Smooth muscle cell (in vitro differentiated cells): ENCODE data around the gene NEK5. TPM values are rescaled to one million over a fixed set of nuclear protein-coding genes. Genes with fewer than 3 reads are reported as not detected.
A peak's percentile ranks its signal among the peaks of the same experiment; 100 is the strongest.

ENCODE experiments used
- DNase-seq: peaks from one replicate; lab custom pipeline; 2025; ENCODE audit not compliant: unreplicated experiment; lab: John Stamatoyannopoulos, UW
- H2AFZ ChIP-seq: fragments of 200-600 bp; sonication (generic); 2 replicates; pipeline ENCODE4 v1.6.0; 2016; ENCODE audit warnings: antibody characterized with exemption, low read depth, mild to moderate bottlenecking
- H3F3A ChIP-seq: fragments of 200-600 bp; sonication (generic); 2 replicates; pipeline ENCODE4 v1.6.0; 2017; ENCODE audit warnings: antibody characterized with exemption, low read depth
- H3K27ac ChIP-seq: fragments of 200-600 bp; sonication (generic); 2 replicates; pipeline ENCODE4 v1.5.1; 2016; ENCODE audit warnings: low read depth, mild to moderate bottlenecking
- H3K27me3 ChIP-seq: fragments of 200-600 bp; sonication (generic); 2 replicates; pipeline ENCODE4 v1.6.1; 2016; ENCODE audit warnings: low read depth, mild to moderate bottlenecking
- H3K36me3 ChIP-seq: fragments of 200-600 bp; sonication (generic); 2 replicates; pipeline ENCODE4 v1.5.1; 2016; ENCODE audit warnings: low read depth
- H3K4me1 ChIP-seq: fragments of 200-600 bp; sonication (generic); 2 replicates; pipeline ENCODE4 v1.5.1; 2016; ENCODE audit warnings: low read depth
- H3K4me2 ChIP-seq: fragments of 200-600 bp; sonication (generic); 2 replicates; pipeline ENCODE4 v1.6.0; 2016; ENCODE audit warnings: mild to moderate bottlenecking
- H3K4me3 ChIP-seq: fragments of 200-600 bp; sonication (generic); 2 replicates; pipeline ENCODE4 v1.5.1; 2016; ENCODE audit warnings: mild to moderate bottlenecking
- H3K79me2 ChIP-seq: fragments of 200-600 bp; sonication (generic); 2 replicates; pipeline ENCODE4 v1.6.0; 2016; ENCODE audit warnings: low read depth, mild to moderate bottlenecking
- H3K9ac ChIP-seq: fragments of 200-600 bp; sonication (generic); 2 replicates; pipeline ENCODE4 v1.6.0; 2016; ENCODE audit warnings: low read depth
- H3K9me3 ChIP-seq: fragments of 200-600 bp; sonication (generic); replicated peaks from 2 replicates; pipeline ENCODE4 v1.5.1; 2016; ENCODE audit warnings: low read depth
- H4K20me1 ChIP-seq: fragments of 200-600 bp; sonication (generic); 2 replicates; pipeline ENCODE4 v1.6.0; 2016; ENCODE audit warnings: low read depth
- CTCF ChIP-seq: fragments of 200-600 bp; sonication (generic); IDR thresholded peaks from 2 replicates; pipeline ENCODE4 v1.5.1; 2017; ENCODE audit warnings: borderline replicate concordance, mild to moderate bottlenecking, antibody characterized with exemption; ENCODE audit not compliant: insufficient read depth, poor library complexity, severe bottlenecking
- WGBS: methylation state at CpG from one replicate; pipeline ENCODE4 v1.1.7; 2016; ENCODE audit warnings: low lambda C conversion rate; 5-methylcytosine and 5-hydroxymethylcytosine counted together
- polyA plus RNA-seq: library from polyadenylated mRNA; unstranded; fragments of >200 nt; fragmentation: Nextera tagmentation; extraction: Ambion mirVana; gene quantifications from 2 replicates; pipeline ENCODE4 v1.2.1, GENCODE V29; 2016
- total RNA-seq: library from RNA; depleted of rRNA; stranded (reverse); fragments of >200 nt; gene quantifications from 2 replicates; pipeline ENCODE4 v1.2.3, GENCODE V29; 2014

Gene NEK5
- total and polyA plus RNA-seq, 2 experiments from 2014 or later = 0.04 to 0.29 TPM

- 55% methylated on average over 3 of the region's 3 CpGs for WGBS
- TF ChIP-seq CTCF = no peak
- Histone ChIP-seq H3K4me2 (no peak overlapping the region), H3K79me2 (no peaks in the 10 kb centered on the region), H3K4me3 (no peak overlapping the region), H3K9me3 (no peaks in the 10 kb centered on the region), H3K4me1 (no peaks in the 10 kb centered on the region), H4K20me1 (no peaks in the 10 kb centered on the region), H3F3A (no peaks in the 10 kb centered on the region), H3K9ac (no peak overlapping the region), H3K36me3 (peaks cover 21% of the 10 kb centered on the region), H3K27me3 (no peaks in the 10 kb centered on the region), H3K27ac (no peak overlapping the region), H2AFZ (no peak overlapping the region)
- no peak for DNase-seq
Measured at GRCh38 chr13:52137489-52137888, 8.6 kb upstream of the NEK5 start.

GRCh38 chr13:52136763-52137162 lies 7.9 kb upstream of the NEK5 start:
- Histone ChIP-seq H3K27ac (no peak overlapping the region), H3K9ac (no peak overlapping the region), H3K36me3 (peaks cover 26% of the 10 kb centered on the region), H3K4me1 (no peaks in the 10 kb centered on the region), H4K20me1 (no peaks in the 10 kb centered on the region), H3K27me3 (no peaks in the 10 kb centered on the region), H3K4me2 (no peak overlapping the region), H2AFZ (no peak overlapping the region), H3K9me3 (no peaks in the 10 kb centered on the region), H3K4me3 (no peak overlapping the region), H3K79me2 (no peaks in the 10 kb centered on the region), H3F3A (no peaks in the 10 kb centered on the region)
- no peak for DNase-seq
- no peak for TF ChIP-seq CTCF

- Histone ChIP-seq H3K9me3 (no peaks in the 10 kb centered on the region), H2AFZ (no peak overlapping the region), H3K4me1 (no peaks in the 10 kb centered on the region), H3K79me2 (no peaks in the 10 kb centered on the region), H3K27me3 (no peaks in the 10 kb centered on the region), H3K27ac (no peak overlapping the region), H3K36me3 (peaks cover 21% of the 10 kb centered on the region), H4K20me1 (no peaks in the 10 kb centered on the region), H3K4me3 (no peak overlapping the region), H3K9ac (no peak overlapping the region), H3K4me2 (no peak overlapping the region), H3F3A (no peaks in the 10 kb centered on the region)
- no peak for DNase-seq
- no peak for TF ChIP-seq CTCF
Measured at GRCh38 chr13:52130641-52131040, 1.8 kb upstream of the NEK5 start.

- H3K27ac ChIP-seq = peak overlapping the region; percentile 0
- peaks cover 9% of the 10 kb centered on the region for H3K36me3 ChIP-seq
- peak; percentile 77 for TF ChIP-seq CTCF
- peak overlapping the region; percentile 34 for H3K9ac ChIP-seq
- H3K79me2 ChIP-seq = no peaks in the 10 kb centered on the region
- WGBS = 4% methylated on average over 33 of the region's 33 CpGs
- DNase-seq = peak; percentile 4
- no peaks in the 10 kb centered on the region for H3K9me3 ChIP-seq
- H3F3A ChIP-seq = no peaks in the 10 kb centered on the region
- H3K4me3 ChIP-seq = peak overlapping the region; percentile 84
- no peaks in the 10 kb centered on the region for H3K4me1 ChIP-seq
- H2AFZ ChIP-seq = peak overlapping the region; percentile 79
- H3K4me2 ChIP-seq = peak overlapping the region; percentile 99
- no peaks in the 10 kb centered on the region for H3K27me3 ChIP-seq
- no peaks in the 10 kb centered on the region for H4K20me1 ChIP-seq
Measured at GRCh38 chr13:52127783-52128702, 830 bp downstream of the NEK5 start.
